Right atrium auricular region (tissue), 2 donors: ENCODE measurements around the gene MAGI2. TPM values are rescaled to one million over a fixed set of nuclear protein-coding genes. Genes with fewer than 3 reads are reported as not detected.
A peak's percentile ranks its signal among the peaks of the same experiment; 100 is the strongest.

Experiments used
- DNase-seq: peaks from one replicate; pipeline ENCODE4 v3.0.0-alpha.2; 2019; ENCODE audit warnings: low spot score
- H3K27ac ChIP-seq, 2 donors: fragments of 200-600 bp; sonication (generic); 1 replicate in 1 of 2; 2 replicates in 1 of 2; pipeline ENCODE4 v1.5.1; 2016 to 2019
- H3K27me3 ChIP-seq, 2 donors: fragments of 200-600 bp; sonication (generic); one replicate each; pipeline versions ENCODE4 v1.5.1 to v1.6.0; 2017 to 2019
- H3K36me3 ChIP-seq: fragments of 200-600 bp; sonication (generic); one replicate; pipeline ENCODE4 v1.5.1; 2016
- H3K4me1 ChIP-seq, 2 donors: fragments of 200-600 bp; sonication (generic); one replicate each; pipeline versions ENCODE4 v1.5.1 to v1.6.0; 2017 to 2019
- H3K4me3 ChIP-seq, 2 donors: fragments of 200-600 bp; sonication (generic); 1 replicate in 1 of 2; 2 replicates in 1 of 2; pipeline ENCODE4 v1.5.1; 2017 to 2019; ENCODE audit warnings: mild to moderate bottlenecking in 1 of 2, moderate library complexity in 1 of 2
- H3K9me3 ChIP-seq, 2 donors: fragments of 200-600 bp; sonication (generic); one replicate each; pipeline ENCODE4 v1.5.1; 2019
- CTCF ChIP-seq, 2 donors: fragments of 200-600 bp; sonication (generic); IDR thresholded peaks; one replicate each; pipeline ENCODE4 v1.5.1; 2019; ENCODE audit warnings: antibody characterized with exemption in 2 of 2
- total RNA-seq, 2 donors: library from RNA; depleted of rRNA; stranded (reverse); fragments of >200 nt; gene quantifications; one replicate each; pipeline ENCODE4 v1.1.0, GENCODE V29; 2016

The MAGI2 gene
- total RNA-seq, 2 donors from 2014 or later: 5.9 to 6.0 TPM

- TF ChIP-seq CTCF (IDR thresholded peaks at IDR 0.05): no peak
- H3K4me1 ChIP-seq: peaks cover 0 to 10% of the 10 kb centered on the region in 2 donors
- no peak for DNase-seq
- no peaks in the 10 kb centered on the region for H3K27me3 ChIP-seq
- H3K9me3 ChIP-seq: no peaks in the 10 kb centered on the region
- no peaks in the 10 kb centered on the region for H3K36me3 ChIP-seq
- no peak overlapping the region for H3K27ac ChIP-seq
- no peak overlapping the region for H3K4me3 ChIP-seq
These were observed 170.4 kb downstream of the MAGI2 start for GRCh38 chr7:79282882-79283602.

GRCh38 chr7:79282070-79282694 lies 171.3 kb downstream of the MAGI2 start:
- no peak overlapping the region for H3K27ac ChIP-seq
- TF ChIP-seq CTCF (IDR thresholded peaks at IDR 0.05): peak in 1 of 2 donors; percentile 51
- DNase-seq: no peak
- no peak overlapping the region for H3K4me3 ChIP-seq
- H3K4me1 ChIP-seq: peaks cover 0 to 10% of the 10 kb centered on the region in 2 donors
- H3K9me3 ChIP-seq: no peaks in the 10 kb centered on the region
- H3K27me3 ChIP-seq: no peaks in the 10 kb centered on the region
- no peaks in the 10 kb centered on the region for H3K36me3 ChIP-seq

- no peak for TF ChIP-seq CTCF (IDR thresholded peaks at IDR 0.05)
- no peak overlapping the region for H3K4me3 ChIP-seq
- H3K36me3 ChIP-seq: no peaks in the 10 kb centered on the region
These were observed 172.0 kb downstream of the MAGI2 start for GRCh38 chr7:79281426-79281825.

GRCh38 chr7:79272938-79273337 lies 180.5 kb downstream of the MAGI2 start:
- Histone ChIP-seq H3K36me3 (no peaks in the 10 kb centered on the region), H3K27me3 (no peaks in the 10 kb centered on the region), H3K4me3 (no peak overlapping the region), H3K27ac (no peak overlapping the region), H3K4me1 (no peaks in the 10 kb centered on the region), H3K9me3 (no peaks in the 10 kb centered on the region)
- no peak for TF ChIP-seq CTCF (IDR thresholded peaks at IDR 0.05)
- no peak for DNase-seq

More at GRCh38 chr7:79281426-79281825, 172.0 kb downstream of the MAGI2 start:
- H3K4me1 ChIP-seq: peaks cover 0 to 10% of the 10 kb centered on the region in 2 donors
- DNase-seq: no peak
- no peaks in the 10 kb centered on the region for H3K9me3 ChIP-seq
- H3K27ac ChIP-seq: no peak overlapping the region
- H3K27me3 ChIP-seq: no peaks in the 10 kb centered on the region

- H3K4me3 ChIP-seq: no peak overlapping the region
- DNase-seq: no peak
- TF ChIP-seq CTCF (IDR thresholded peaks at IDR 0.05): peak; percentile 18 to 70
- no peak overlapping the region for H3K27ac ChIP-seq
- H3K36me3 ChIP-seq: no peaks in the 10 kb centered on the region
- H3K9me3 ChIP-seq: no peaks in the 10 kb centered on the region
- no peaks in the 10 kb centered on the region for H3K4me1 ChIP-seq
- no peaks in the 10 kb centered on the region for H3K27me3 ChIP-seq
These were observed 181.3 kb downstream of the MAGI2 start for GRCh38 chr7:79272066-79272669.
